ENCODE data around the gene WDFY3. TPM values are rescaled to one million over a fixed set of nuclear protein-coding genes. Genes with fewer than 3 reads are reported as not detected.

The WDFY3 gene
- total and polyA plus RNA-seq, 2 experiments from 2014 or later = 8.0 to 89.0 TPM

DNA sequence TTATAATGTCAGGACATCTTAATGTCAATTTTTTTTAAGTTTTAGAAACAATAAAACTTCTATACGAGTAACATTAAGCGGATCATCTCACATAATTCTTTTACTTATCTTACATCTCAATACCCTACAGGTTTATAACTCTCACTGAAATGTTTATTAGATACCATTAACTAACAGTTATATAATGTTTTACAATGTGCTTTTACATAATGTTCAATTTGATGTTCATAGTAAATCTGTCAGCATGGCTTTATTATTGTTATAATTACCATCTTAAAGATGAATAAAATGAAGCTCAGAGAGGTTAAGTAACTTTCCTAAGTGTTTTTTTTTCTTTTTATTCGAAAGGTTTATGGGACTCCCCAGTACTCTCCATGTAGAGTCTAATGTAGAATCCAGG, 33.9 kb upstream of the WDFY3 start (continued):
- TF ChIP-seq, protein P1, sequence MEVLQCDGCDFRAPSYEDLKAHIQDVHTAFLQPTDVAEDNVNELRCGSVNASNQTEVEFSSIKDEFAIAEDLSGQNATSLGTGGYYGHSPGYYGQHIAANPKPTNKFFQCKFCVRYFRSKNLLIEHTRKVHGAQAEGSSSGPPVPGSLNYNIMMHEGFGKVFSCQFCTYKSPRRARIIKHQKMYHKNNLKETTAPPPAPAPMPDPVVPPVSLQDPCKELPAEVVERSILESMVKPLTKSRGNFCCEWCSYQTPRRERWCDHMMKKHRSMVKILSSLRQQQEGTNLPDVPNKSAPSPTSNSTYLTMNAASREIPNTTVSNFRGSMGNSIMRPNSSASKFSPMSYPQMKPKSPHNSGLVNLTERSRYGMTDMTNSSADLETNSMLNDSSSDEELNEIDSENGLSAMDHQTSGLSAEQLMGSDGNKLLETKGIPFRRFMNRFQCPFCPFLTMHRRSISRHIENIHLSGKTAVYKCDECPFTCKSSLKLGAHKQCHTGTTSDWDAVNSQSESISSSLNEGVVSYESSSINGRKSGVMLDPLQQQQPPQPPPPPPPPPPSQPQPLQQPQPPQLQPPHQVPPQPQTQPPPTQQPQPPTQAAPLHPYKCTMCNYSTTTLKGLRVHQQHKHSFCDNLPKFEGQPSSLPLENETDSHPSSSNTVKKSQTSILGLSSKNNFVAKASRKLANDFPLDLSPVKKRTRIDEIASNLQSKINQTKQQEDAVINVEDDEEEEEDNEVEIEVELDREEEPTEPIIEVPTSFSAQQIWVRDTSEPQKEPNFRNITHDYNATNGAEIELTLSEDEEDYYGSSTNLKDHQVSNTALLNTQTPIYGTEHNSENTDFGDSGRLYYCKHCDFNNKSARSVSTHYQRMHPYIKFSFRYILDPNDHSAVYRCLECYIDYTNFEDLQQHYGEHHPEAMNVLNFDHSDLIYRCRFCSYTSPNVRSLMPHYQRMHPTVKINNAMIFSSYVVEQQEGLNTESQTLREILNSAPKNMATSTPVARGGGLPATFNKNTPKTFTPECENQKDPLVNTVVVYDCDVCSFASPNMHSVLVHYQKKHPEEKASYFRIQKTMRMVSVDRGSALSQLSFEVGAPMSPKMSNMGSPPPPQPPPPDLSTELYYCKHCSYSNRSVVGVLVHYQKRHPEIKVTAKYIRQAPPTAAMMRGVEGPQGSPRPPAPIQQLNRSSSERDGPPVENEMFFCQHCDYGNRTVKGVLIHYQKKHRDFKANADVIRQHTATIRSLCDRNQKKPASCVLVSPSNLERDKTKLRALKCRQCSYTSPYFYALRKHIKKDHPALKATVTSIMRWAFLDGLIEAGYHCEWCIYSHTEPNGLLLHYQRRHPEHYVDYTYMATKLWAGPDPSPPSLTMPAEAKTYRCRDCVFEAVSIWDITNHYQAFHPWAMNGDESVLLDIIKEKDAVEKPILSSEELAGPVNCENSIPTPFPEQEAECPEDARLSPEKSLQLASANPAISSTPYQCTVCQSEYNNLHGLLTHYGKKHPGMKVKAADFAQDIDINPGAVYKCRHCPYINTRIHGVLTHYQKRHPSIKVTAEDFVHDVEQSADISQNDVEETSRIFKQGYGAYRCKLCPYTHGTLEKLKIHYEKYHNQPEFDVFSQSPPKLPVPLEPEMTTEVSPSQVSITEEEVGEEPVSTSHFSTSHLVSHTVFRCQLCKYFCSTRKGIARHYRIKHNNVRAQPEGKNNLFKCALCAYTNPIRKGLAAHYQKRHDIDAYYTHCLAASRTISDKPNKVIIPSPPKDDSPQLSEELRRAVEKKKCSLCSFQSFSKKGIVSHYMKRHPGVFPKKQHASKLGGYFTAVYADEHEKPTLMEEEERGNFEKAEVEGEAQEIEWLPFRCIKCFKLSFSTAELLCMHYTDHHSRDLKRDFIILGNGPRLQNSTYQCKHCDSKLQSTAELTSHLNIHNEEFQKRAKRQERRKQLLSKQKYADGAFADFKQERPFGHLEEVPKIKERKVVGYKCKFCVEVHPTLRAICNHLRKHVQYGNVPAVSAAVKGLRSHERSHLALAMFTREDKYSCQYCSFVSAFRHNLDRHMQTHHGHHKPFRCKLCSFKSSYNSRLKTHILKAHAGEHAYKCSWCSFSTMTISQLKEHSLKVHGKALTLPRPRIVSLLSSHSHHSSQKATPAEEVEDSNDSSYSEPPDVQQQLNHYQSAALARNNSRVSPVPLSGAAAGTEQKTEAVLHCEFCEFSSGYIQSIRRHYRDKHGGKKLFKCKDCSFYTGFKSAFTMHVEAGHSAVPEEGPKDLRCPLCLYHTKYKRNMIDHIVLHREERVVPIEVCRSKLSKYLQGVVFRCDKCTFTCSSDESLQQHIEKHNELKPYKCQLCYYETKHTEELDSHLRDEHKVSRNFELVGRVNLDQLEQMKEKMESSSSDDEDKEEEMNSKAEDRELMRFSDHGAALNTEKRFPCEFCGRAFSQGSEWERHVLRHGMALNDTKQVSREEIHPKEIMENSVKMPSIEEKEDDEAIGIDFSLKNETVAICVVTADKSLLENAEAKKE (CRISPR knock-in tag; IDR thresholded peaks at IDR 0.05) = no peak
- TF ChIP-seq ZNF114 (CRISPR knock-in tag; IDR thresholded peaks at IDR 0.05) (no peak), EZH2phosphoT487 (IDR thresholded peaks at IDR 0.05; ENCODE audit: unreplicated experiment) (no peak)
- TF ChIP-seq, protein P2, sequence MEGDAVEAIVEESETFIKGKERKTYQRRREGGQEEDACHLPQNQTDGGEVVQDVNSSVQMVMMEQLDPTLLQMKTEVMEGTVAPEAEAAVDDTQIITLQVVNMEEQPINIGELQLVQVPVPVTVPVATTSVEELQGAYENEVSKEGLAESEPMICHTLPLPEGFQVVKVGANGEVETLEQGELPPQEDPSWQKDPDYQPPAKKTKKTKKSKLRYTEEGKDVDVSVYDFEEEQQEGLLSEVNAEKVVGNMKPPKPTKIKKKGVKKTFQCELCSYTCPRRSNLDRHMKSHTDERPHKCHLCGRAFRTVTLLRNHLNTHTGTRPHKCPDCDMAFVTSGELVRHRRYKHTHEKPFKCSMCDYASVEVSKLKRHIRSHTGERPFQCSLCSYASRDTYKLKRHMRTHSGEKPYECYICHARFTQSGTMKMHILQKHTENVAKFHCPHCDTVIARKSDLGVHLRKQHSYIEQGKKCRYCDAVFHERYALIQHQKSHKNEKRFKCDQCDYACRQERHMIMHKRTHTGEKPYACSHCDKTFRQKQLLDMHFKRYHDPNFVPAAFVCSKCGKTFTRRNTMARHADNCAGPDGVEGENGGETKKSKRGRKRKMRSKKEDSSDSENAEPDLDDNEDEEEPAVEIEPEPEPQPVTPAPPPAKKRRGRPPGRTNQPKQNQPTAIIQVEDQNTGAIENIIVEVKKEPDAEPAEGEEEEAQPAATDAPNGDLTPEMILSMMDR (conservative IDR thresholded peaks at IDR 0.05; ENCODE audit: low read depth in 2 of 2) = no peak

DNA sequence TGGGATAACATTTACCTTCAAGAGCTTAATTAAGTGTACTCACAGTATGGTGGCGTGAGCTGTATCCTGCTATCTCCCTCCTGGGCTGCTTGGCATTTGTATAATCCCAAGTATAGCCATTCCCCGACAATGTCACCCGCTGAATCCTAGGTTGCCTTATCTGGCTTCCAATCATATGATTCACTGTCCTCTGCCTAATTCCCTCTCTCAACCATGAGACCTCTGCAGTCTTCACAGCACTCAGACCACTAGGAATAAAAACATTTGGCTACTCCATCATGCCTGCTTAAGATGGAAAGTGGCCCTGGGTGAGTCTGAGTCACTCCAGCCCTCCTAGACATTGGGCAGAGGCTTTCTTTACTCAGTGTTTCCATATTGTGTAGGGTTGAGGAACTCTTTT, 28.9 kb upstream of the WDFY3 start:
- Mint-ChIP-seq H3K27me3 (ENCODE audit: insufficient read depth, low read depth, poor library complexity) (no peaks in the 10 kb centered on the region), H3K36me3 (ENCODE audit: low read depth) (no peaks in the 10 kb centered on the region), H3K4me1 (no peaks in the 10 kb centered on the region; the same call in 2 of the 3 replicates), H3K4me3 (no peak overlapping the region), H3K27ac (no peak overlapping the region), H3K9me3 (no peaks in the 10 kb centered on the region)
- peak overlapping the region; percentile 66; the same call in 1 of the 2 replicates for H2AFZ ChIP-seq
- H3K27me3 ChIP-seq (ENCODE audit: insufficient read depth) = no peaks in the 10 kb centered on the region
- no peak overlapping the region for H3K4me2 ChIP-seq
- peaks cover 10% of the 10 kb centered on the region; the same call in 1 of the 2 replicates for H3K4me1 ChIP-seq (ENCODE audit: insufficient read depth)
- no peaks in the 10 kb centered on the region for H3F3A ChIP-seq (replicated peaks; ENCODE audit: low read depth)
- H4K20me1 ChIP-seq (replicated peaks; ENCODE audit: insufficient read depth) = no peaks in the 10 kb centered on the region
- H3K79me2 ChIP-seq (replicated peaks; ENCODE audit: insufficient read depth) = no peaks in the 10 kb centered on the region
- H3K9me2 ChIP-seq (ENCODE audit: insufficient read depth) = peaks cover 6% of the 10 kb centered on the region
- no peak overlapping the region for H3K4me3 ChIP-seq
- no peak overlapping the region for H3K27ac ChIP-seq (ENCODE audit: low read depth)
- H3K36me3 ChIP-seq (ENCODE audit: insufficient read depth) = no peaks in the 10 kb centered on the region; the same call in 1 of the 2 replicates
- ATAC-seq (no peak), DNase-seq (ENCODE audit: low spot score) (no peak)
- TF ChIP-seq NANOG (IDR thresholded peaks at IDR 0.05; ENCODE audit: borderline replicate concordance) = no peak
- TF ChIP-seq, protein P2 (conservative IDR thresholded peaks at IDR 0.05; ENCODE audit: low read depth in 2 of 2) = no peak
- no peak for TF ChIP-seq JUNB (IDR thresholded peaks at IDR 0.05; ENCODE audit: unreplicated experiment)
- TF ChIP-seq POLR2AphosphoS5 (IDR thresholded peaks at IDR 0.05; ENCODE audit: low read depth) = no peak
- no peak for TF ChIP-seq STAT1 (IDR thresholded peaks at IDR 0.05; ENCODE audit: unreplicated experiment)
- TF ChIP-seq, protein P3, sequence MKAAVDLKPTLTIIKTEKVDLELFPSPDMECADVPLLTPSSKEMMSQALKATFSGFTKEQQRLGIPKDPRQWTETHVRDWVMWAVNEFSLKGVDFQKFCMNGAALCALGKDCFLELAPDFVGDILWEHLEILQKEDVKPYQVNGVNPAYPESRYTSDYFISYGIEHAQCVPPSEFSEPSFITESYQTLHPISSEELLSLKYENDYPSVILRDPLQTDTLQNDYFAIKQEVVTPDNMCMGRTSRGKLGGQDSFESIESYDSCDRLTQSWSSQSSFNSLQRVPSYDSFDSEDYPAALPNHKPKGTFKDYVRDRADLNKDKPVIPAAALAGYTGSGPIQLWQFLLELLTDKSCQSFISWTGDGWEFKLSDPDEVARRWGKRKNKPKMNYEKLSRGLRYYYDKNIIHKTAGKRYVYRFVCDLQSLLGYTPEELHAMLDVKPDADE (IDR thresholded peaks at IDR 0.05) = no peak
- no peak for TF ChIP-seq CREB1 (CRISPR knock-in tag; IDR thresholded peaks at IDR 0.05; ENCODE audit: low read depth)
- no peak for TF ChIP-seq EZH2 (IDR thresholded peaks at IDR 0.05; ENCODE audit: low read depth, unreplicated experiment)
- no peak for TF ChIP-seq ZNF331 (CRISPR knock-in tag; IDR thresholded peaks at IDR 0.05; ENCODE audit: low read depth)
